HG02852 (cell line): Measurements from ENCODE around the gene LDLRAP1.
A peak's percentile ranks its signal among the peaks of the same experiment; 100 is the strongest.

Experiments
- ATAC-seq: cut with Tn5 transposase; IDR thresholded peaks from one replicate; pipeline ENCODE4 v1.9.1; 2021; ENCODE audit warnings: mild to moderate bottlenecking, moderate library complexity; ENCODE audit not compliant: unreplicated experiment

LDLRAP1 gene

DNA sequence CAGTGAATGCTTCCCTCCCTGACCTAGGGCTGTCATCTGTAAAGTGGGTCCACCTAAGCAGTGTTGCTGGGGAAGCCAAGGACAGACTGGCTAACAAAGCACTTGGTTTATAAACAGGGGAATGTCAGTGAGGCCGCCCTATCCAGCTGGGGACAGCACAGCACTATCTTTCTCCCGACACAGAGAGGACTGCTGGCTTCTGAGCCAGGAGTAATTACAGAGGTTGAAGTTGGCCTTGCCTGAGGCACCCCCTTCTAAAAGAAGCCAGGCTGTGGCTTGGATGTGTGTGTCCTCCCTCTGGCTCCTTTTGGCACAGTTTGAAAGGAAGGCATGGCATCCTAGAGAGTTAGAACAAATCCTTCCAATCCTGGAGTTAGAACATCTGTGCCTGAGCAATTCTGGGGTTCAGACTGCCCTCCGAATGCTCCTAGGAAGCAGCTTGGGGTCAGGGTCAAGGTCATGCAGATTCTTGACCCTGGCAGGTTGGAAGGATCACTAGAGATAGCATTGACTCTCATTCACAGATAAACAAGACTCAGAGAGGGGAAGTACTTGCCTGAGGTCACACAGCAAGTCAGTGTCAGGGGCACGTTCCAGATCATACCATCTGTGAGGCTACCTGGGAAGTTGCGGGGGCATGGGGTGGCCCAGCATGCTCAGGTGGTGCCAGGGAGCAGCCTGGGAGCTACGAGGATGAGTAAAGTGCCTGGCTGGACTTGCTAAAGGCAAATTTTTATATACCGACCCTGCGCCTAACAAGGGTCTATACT is 1.3 kb upstream of the LDLRAP1 start:
- no peak for ATAC-seq

DNA sequence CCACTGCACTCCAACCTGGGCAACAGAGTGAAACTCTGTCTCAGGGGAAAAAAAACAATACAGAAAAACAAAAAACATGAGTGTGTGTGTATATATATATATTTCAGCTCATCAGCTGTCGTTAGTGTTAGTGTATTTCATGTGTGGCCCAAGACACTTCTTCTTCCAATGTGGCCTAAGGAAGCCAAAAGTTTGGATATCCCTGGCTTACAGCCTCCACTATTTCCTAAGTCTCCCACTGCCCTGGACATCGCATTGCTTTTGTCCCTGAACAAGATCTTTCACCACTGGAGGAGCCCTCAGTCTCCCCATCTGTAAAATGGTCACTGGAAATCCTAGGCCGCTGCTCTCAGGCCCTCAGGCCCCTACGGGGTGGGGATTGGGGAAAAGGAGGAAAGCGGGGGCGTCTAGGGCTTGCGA is 391 bp upstream of the LDLRAP1 start:
- no peak for ATAC-seq

DNA sequence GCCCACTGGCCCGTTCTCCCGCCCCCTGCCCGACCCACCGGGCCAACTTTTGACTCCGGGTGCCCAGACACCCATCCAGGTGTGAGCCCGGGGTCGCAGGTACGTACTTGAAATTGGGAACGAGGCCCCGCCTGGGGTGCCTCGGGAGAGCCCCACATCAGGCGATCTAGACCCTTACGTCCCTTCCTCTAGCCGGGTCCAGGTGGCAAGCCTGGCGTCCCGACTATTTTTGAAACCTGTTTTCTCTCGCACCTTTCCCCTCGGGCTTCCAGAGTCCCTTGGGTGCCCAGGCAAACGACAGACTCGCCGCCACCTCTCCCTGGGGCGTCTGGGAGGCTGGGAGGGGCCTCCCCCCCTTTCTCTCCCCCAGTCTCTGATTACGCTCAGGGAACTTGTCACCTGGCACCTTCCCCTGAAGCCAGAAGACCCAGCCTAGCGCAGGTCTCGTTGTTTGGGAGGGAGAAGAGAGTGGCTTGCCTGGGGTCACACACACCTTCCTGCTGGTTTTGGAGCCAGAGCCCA is 898 bp downstream of the LDLRAP1 start:
- ATAC-seq: no peak

DNA sequence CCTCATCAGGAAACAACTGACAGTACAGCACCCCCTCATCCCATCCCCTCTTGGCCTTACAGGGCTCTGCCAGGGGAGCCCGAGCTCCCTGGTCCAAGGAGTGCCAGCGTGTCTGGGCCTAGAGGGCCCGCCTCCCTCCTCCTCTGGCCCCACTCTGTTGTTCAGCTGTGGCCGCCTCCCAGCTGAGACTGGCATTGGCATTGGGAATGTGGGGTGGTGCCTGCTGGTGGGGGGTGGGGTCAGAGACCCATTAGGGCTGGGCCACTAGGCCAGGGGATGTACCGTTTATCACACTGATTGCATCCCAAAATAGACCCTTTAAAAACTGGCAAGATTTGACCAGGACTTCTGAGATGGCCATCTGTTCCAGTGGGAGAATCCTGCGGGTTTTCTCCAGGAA is 1.4 kb downstream of the LDLRAP1 start:
- no peak for ATAC-seq

DNA sequence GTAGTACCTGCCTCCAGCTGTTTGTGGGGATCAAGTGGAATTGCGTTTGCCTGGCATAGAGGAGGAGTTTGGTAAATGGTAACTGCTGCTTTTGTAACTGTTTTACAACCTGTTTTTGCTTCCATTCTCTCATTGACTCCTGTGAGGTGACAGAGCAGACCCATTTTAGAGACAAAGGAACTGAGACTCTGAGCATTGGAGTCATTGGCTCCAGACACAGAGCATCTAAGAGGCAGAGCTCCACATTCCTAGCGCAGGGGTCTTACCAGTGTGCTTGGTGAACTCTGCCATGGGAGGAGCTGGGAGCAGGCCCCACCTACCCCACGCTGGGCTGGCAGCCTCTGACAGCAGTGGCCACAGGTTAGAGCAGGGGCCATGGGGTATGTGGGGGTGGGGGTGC is 2.4 kb downstream of the LDLRAP1 start:
- no peak for ATAC-seq

DNA sequence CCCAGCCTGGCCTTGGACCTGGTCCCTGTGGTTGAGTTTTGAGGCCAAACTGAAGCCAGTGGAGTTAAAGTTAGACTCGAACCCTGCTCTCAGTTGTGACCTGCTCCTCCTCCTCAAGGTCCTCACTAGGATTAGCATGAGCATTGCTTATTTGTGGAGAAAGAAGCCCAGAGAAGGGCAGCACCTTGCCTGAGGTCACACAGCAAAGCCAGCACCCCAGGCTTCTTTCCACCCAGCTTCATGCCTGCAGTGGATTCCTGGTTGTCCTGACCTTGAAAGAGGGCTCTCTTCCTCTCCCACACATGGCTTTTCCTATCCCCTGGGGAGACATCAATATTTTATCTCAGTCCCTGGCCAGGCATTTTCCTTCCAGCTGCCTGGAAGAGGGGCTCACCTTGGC is 2.8 kb downstream of the LDLRAP1 start:
- ATAC-seq: no peak

DNA sequence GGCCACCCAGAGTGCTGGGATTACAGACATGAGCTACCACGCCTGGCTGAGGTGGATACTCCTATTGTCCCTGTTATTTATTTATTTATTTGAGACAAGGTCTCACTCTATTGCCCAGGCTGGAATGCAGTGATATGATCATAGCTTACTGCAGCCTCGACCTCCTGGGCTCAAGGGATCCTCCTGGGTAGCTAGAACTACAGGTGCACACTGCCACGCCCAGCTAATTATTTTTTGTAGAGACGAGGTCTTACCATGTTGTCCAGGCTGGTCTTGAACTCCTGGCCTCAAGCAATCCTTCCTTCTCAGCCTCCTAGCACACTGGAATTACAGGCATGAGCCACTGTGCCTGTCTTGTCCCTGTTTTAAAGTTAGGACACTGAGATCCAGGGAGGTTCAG is 5.2 kb downstream of the LDLRAP1 start:
- ATAC-seq: no peak

DNA sequence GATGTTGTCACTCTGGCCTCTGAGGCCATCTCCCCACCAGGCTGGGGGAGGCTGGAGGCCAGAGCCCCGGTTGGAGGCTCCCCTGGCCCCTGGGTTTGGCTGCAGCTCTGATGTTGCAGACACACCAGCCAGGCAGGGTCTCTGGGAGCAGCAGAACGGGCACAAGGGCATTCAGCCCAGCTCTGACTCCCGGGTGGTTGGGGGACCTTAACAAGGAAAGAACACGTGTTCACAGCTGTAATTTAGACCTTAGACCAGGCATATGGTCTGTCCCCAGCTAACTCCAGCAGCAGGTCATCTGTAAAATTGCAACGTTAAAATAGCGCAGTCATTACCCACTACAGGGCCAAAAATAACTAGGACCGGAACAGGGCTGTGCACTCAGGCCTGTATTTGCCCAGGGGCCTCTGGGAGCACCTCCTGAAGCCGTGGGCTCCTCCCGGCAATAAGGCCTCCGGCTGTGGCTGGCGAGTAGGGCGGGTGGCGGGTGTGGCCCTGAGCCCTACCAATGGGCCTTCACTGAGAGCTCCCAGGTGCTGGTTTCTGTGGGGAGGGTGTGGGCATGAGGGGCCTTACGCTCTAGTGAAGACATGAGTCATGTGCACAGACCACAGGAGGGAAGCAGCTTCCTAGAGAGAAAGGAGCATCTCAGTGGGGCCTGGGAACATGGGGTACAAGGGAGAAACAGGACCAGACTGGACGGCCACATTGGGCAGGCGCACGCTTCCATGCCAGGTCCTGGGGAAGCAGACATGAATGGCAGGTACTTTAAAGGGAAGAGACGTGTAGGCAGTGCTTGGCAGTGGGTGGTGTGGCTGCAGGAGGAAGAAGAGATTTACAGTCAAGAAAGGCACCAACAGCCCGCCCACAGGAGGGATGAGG is 6.1 kb downstream of the LDLRAP1 start:
- ATAC-seq: peak; percentile 93

DNA sequence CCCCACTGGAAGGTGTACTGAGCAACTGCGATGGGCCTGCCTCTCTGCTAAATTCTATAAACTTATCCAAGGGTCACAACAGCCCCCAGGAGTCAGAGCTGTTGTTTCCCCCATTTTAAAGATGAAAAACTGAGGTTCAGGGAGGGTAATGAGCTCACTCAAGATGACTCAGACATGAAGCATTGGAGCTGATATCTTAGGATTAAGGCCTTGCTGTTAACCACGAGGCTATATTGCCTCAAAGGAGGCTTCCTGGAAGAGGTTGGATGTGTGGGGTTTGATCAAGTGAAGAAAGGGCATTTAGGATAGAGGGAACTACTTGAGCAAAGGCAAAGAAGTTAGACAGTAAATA is 6.7 kb downstream of the LDLRAP1 start:
- ATAC-seq: no peak

DNA sequence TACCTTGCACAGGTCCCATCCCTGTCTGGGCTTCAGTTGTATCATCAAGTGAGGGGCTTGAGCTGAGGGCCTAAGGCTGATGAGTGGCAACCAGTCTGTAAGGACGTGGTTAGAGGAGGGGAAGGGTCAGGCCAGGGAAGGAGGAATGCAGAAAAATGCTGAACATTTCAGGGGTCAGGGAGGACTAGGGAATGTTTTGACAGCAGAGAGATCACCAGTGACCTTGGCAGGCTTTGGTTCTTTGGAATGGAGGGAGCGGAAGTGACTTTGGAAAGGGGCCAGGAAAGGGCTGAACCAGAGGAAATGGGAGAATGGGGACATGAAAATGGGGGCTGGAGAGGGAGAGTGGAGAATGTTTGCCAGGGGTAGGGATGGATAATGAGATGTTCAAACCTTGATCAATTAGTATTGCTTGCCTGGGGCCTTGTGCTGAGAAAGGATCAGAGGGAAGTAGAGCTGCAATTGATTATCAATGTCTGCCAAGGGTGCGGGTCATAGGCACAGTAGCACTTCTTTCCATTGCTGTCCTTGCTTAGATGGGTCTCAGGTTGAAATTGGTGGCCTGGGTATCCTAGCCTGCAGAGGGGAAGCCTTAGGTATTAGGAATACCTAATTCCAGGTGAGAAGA is 7.4 kb downstream of the LDLRAP1 start:
- ATAC-seq: no peak

DNA sequence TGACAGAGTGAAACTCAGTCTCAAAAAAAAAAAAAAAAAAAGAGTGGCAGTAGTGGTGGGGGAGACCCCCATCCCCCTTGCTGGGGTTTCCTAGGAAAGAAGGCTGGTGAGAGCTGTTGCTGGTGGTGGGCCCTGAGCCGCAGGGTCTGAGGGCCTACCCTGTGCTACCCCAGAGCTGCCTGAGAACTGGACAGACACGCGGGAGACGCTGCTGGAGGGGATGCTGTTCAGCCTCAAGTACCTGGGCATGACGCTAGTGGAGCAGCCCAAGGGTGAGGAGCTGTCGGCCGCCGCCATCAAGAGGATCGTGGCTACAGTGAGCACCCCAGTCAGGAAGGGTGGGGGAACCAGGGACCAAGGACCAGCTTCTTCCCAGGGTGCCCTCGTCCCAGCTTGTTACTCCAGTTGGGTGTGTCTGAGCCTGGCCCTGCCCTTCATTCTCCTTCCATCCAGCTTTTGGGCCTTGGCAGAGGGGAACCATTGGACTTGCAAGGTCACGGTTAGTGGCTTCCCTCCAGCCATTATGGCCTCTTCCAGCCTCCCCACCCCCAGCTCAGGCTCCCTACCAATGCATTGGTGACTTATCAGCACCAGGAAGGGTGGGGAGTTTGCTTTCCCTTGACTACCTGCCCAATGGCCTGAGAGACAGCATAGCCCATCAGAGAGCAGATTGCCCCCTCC is 10.5 kb downstream of the LDLRAP1 start:
- ATAC-seq: no peak

DNA sequence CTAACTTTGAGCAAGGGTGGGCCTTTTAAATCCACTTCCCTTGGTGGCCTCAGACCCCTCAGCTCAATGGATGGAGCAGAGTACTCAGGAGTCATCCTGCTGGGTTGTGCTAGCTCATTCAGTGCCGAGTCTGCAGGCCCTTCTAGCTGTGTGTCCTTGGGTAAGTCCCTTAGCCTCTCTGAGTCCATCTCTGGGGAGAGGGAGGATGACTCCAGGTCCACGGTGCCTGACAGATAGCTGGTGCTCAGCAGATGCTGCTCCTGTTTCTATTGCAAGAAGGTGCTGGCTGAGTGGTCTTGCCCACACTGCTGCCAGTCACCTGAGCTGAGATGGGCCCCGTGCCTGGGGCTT is 11.0 kb downstream of the LDLRAP1 start:
- no peak for ATAC-seq

DNA sequence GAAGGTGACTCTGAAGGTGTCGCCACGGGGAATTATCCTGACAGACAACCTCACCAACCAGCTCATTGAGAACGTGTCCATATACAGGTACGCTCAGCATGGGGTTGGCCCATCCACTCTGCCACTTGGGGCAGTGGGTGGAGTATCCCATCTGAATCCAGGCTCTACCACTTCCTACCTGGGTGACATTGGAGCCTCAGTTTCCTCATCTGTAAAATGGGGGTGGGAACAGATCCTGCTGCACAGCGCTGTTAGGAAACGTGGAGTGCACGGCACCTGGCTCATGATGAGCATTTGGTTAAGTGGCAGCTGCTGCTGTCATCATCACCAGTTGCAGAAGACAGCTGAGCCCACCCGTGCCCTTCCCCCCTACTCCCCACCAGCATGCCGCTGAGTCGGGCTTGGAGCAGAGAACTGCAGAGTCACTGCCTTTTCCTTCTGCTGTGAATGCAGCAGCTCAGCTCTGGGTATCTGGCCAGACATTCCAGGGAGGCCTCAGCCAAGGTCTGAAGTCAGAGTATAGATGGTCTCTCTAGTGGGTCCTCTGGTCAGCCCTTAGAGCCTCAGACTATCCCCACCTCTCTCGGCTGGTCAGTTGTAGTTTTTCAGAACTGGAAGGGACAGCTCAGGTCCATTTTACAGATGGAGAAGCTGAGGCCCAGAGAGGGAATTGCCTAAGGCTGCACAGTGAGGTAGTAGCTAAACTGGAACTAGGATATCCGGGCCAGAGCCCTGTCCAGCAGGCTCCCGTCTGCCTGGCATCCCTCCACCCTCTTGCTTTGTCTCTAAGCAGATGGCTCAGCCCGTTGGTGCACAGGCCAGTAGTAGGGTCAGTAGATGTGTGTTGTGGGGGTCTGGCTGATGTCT is 11.7 kb downstream of the LDLRAP1 start:
- no peak for ATAC-seq

DNA sequence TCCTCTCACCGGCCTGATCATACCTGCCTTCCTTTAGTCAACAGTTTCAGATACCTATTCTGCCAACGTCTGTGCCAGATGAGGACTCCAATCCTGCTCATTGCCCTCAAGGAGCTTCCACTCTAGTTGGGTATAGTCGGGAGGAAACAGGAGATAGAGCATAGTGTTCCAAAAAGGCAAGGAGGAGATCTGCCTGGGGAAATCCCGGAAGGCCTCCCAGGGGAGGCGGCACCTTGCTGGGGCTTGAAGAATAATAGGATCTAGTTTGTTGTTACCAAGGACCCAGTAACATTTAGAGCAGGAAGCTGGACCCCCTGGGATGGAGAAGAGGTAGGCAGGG is 12.3 kb downstream of the LDLRAP1 start:
- no peak for ATAC-seq

DNA sequence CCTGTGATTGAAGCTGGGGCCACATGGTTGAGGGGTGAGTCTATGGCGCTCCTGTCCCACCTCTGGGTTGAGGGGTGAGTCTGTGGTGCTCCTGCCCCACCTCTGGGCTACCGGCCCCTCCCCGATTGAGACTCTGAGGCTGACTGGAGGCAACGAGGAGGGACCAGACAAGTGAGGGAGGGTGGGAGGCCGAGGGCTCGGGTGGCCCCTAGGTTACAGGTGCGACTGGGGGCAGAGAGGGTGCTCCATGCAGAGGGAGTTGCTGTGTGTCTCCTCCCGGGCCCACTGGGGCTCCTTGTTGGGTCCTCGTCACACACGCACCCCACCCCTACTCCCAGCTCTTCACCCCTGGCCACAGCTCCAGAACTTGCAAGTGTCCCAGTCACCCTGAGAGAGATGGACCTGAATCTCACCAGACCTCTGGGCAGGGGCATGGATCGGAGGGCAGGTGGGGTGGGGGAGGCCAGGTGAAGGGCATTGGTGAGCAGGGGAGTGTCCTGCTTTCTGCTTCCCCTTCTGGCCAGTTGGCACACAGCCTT is 12.8 kb downstream of the LDLRAP1 start:
- no peak for ATAC-seq

DNA sequence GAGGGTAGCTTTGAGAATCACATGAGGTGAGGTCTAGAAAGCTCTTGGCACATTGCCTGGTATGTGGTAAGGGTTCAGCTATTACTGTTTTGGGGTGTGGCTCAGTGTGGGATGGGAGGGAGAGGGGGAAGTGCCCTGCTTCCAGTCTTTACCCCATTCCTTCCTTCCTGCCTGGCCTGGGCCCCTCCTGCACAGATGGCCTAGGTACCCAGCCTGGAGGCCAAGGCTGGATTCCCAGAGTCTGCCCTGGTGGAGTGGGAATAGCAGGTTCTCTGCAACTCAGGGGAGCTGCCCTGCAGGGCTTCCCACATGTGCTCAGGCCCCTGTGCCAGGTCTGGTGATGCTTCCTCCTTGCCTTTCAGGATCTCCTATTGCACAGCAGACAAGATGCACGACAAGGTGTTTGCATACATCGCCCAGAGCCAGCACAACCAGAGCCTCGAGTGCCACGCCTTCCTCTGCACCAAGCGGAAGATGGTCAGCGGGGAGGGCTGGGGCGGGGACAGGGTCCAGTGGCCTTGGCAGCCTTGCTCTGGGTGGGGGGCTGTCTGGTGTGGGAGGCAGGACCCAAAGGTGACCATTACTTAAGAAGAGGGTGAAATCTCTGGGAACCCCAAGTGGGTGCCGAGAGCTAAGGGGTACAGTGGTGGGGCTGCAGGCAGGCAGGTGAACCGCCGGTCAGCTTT is 13.5 kb downstream of the LDLRAP1 start:
- ATAC-seq: no peak

DNA sequence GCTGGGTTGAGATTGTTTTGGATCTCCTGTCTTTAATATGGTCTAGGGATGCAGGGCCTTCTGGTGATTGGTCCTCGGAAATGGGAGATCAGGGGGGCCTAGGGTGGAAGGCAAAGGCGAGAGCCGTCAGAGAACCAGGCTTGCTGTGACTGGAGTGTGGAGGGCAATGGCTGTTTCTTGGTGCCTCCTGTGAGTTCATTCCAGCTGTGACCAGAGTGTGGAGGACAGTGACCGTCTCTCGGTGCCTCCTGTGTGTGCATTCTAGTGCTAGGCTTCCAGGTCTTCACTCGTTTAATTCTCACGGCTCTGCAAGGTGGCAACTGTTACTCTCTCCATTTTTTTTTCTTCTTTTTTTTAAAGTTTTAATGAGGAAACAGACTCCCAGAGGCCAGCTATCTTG is 14.1 kb downstream of the LDLRAP1 start:
- ATAC-seq: no peak

DNA sequence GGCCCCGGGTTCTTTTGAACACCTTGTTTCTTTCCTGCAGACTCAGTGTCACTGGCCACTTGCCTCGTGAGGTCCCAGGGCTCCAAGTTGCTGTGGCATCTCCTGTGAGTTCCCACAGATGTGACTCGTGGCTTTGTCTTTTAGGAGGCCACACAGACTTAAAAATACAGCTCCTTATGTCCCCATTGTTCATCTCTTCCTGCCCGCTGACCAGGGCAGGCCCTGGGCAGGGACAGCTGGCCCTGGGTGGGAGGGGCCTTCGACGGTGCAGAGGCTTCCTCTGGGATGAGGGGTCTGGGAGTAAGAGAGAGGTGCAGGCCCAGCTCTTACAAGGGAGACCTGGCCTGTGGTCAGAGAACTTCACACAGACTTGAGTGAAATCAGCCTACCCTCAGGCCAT is 15.6 kb downstream of the LDLRAP1 start:
- no peak for ATAC-seq

DNA sequence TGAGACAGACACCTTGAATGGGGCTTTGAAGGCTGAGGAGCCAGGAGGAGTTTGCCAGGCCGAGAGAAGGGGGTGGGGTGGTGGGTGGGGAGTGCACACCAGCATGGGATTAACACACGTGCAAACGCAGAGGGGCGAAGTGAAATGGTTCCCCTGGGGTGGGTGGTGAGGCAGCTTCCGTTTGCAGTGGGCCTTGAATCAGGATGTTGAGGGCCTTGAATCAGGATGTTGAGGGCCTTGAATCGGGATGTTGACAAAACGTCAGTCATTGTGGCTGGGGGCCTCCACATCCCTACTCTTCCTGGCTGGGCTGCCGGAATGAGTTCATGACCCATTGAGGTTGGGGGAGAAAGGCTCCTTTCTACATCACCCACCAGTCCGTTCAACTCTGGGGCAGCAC is 16.6 kb downstream of the LDLRAP1 start:
- no peak for ATAC-seq

DNA sequence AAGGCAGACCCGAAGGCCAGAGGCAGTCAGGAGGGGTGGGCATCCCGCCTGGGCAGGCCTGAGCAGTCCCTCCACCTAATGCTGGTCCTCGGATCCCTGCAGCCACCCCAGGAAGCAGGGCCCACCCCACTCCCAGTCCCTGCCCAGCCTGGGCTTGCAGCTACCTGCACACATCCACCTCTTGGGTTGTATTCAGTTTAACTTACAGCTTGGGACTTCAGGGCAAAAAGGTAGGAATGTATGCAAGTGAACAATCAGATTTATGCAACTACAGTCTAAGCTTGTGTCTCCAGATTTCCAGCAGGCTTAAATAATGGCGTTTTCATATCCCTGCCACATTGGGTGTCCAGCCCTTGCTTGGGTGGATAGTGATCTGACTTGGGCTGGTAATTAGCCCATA is 17.4 kb downstream of the LDLRAP1 start:
- no peak for ATAC-seq
